ENCODE results near the gene GLRA3.

DNA sequence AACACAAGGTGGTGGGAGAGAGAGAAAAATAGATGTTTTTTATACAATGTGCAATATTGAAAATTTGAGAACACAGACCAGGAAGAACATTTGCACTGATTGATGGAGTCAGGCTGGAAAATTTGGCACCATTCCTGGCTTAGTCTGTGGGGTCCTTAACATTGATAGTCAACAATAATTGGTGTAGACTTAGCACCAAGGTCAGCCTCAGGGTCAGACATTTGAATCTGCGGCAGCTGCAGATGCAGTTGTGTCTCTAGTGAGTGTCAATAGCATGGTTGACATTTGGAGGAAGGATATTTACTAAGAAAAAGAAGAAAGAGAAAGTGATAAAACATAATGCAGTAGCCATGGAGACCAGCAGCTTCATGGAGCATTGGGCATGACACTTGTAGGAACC lies 31.5 kb upstream of the GLRA3 start:
- TF ChIP-seq, protein P1, sequence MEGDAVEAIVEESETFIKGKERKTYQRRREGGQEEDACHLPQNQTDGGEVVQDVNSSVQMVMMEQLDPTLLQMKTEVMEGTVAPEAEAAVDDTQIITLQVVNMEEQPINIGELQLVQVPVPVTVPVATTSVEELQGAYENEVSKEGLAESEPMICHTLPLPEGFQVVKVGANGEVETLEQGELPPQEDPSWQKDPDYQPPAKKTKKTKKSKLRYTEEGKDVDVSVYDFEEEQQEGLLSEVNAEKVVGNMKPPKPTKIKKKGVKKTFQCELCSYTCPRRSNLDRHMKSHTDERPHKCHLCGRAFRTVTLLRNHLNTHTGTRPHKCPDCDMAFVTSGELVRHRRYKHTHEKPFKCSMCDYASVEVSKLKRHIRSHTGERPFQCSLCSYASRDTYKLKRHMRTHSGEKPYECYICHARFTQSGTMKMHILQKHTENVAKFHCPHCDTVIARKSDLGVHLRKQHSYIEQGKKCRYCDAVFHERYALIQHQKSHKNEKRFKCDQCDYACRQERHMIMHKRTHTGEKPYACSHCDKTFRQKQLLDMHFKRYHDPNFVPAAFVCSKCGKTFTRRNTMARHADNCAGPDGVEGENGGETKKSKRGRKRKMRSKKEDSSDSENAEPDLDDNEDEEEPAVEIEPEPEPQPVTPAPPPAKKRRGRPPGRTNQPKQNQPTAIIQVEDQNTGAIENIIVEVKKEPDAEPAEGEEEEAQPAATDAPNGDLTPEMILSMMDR (IDR thresholded peaks at IDR 0.05): no peak
- no peak for TF ChIP-seq POLR2A (IDR thresholded peaks at IDR 0.05)

Measured in lower leg skin (tissue), 3 donors.